Activated CD4-positive, alpha-beta memory T cell treated with anti-CD3 and anti-CD28 coated beads for 36 hours (primary cell): ENCODE measurements around the gene RAB39A. TPM values are rescaled to one million over a fixed set of nuclear protein-coding genes. Genes with fewer than 3 reads are reported as not detected.
A peak's percentile ranks its signal among the peaks of the same experiment; 100 is the strongest.

Experiments
- CTCF ChIA-PET: fragments of 350-600 bp; sonication (Branson Sonifier 250); formaldehyde crosslinking; loops from one replicate; lab custom pipeline; 2021; ENCODE audit warnings: antibody characterized with exemption, inconsistent platforms; lab: Charles Lee
- POLR2A ChIA-PET: fragments of 350-600 bp; sonication (Branson Sonifier 250); formaldehyde crosslinking; loops from one replicate; lab custom pipeline; 2021; ENCODE audit warnings: antibody characterized with exemption; lab: Charles Lee
- DNase-seq: peaks from one replicate; pipeline ENCODE4 v3.0.0-alpha.2; 2020
- H3K27ac Mint-ChIP-seq: one replicate; pipeline ENCODE4 v1.8.0; 2021; ENCODE audit warnings: mixed read lengths
- H3K27me3 Mint-ChIP-seq: one replicate; pipeline ENCODE4 v1.8.0; 2021; ENCODE audit warnings: mixed read lengths
- H3K36me3 Mint-ChIP-seq: one replicate; pipeline ENCODE4 v1.8.0; 2021; ENCODE audit warnings: mixed read lengths
- H3K4me1 Mint-ChIP-seq: one replicate; pipeline ENCODE4 v1.8.0; 2021; ENCODE audit warnings: low read depth, mixed read lengths
- H3K4me3 Mint-ChIP-seq: one replicate; pipeline ENCODE4 v1.8.0; 2021; ENCODE audit warnings: mild to moderate bottlenecking, mixed read lengths
- H3K9me3 Mint-ChIP-seq: one replicate; pipeline ENCODE4 v1.8.0; 2021; ENCODE audit warnings: mixed read lengths
- intact Hi-C: fragments of 100-400 bp; cut with micrococcal nuclease; formaldehyde crosslinking; loops from one replicate; pipeline ENCODE4 v1.15.1; 2023
- total RNA-seq, 2 experiments: library from RNA; stranded (reverse); gene quantifications; one replicate each; pipeline ENCODE4 v1.2.3, GENCODE V29; 2021

RAB39A gene
- total RNA-seq, 2 experiments from 2014 or later = 0.29 to 0.71 TPM

DNA sequence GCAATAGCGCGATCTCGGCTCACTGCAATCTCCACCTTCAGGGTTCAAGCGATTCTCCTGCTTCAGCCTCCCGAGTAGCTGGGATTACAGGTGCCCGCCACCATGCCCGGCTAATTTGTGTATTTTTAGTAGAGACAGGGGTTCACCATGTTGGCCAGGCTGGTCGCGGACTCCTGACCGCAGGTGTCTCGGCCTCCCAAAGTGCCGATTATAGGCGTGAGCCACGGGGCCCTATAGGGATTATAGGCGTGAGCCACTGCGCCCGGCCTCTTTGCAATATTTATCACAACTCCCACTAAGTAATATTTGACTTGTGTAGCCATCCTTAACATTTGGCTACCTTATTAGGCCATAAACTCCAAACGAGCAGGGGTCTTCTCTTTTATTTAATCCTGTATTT is 79.6 kb downstream of the RAB39A start:
- Mint-ChIP-seq H3K4me3 (no peak overlapping the region), H3K36me3 (peaks cover 5% of the 10 kb centered on the region), H3K9me3 (no peaks in the 10 kb centered on the region), H3K27ac (no peak overlapping the region), H3K4me1 (peaks cover 17% of the 10 kb centered on the region), H3K27me3 (no peaks in the 10 kb centered on the region)
- no peak for DNase-seq
- intact Hi-C loops = loop anchor here (1.0 to 10.0 kb wide), 7 partner anchors 113 to 656 kb away; partner anchors contain the start of genes ACAT1, ATM, CWF19L2 and NPAT
- ChIA-PET POLR2A (no interaction called here), CTCF (interaction anchor here (0.8 to 2.3 kb wide), 5 partner anchors 32 to 658 kb away, joined by 3 to 15 read pairs (median 5); partner anchors contain the start of gene DDX10)

DNA sequence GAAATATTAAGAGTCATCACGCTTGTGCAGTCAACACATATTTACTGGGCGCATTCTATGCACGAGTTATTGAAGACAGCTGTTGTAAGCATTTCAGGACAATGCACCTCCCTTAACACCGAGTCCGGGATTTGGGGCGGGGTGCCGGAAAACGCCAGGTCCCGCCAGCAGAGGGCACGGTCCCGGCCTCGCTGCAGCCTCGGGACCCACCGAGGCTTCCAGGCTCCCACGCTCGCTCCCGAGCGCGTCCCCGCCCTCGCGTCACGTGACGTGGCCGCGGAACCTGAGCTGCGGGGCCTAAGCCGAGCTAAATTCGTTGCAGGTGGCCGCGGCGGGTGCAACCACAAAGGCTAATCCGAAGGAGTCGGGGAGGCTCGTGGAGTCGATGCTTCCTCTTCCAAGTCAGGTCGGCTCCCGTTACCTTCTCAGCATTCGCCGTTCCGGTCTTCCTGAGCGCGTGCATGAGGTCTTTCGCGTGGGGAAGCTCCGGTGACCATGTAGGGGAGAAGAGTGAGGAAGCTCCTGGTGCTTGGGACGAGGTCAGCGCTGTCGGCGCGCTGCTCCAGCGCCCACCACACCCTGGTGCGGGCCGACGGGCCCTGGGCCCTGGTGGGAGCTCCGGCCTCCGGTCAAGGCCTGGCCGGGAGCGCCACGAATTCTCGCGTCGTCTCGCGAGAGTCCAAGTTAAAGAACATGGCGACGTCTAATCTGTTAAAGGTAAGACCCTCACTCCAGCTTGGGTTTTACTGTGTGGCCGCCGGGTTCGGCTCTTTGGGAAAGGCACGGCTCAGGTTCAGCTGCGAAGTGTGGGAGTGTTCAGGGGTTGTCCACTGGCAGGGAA is 80.6 kb downstream of the RAB39A start, which contains the start of gene CUL5:
TSS of gene CUL5 (plus strand) at position 243 of the 841 bp plus-strand sequence. CDS start at position 694, 451 bp downstream.
- no peaks in the 10 kb centered on the region for H3K9me3 Mint-ChIP-seq
- CTCF ChIA-PET = interaction anchor here (0.6 to 3.5 kb wide), 33 partner anchors 9 to 657 kb away, joined by 3 to 33 read pairs (median 4); partner anchors contain the start of genes ATM, DDX10 and NPAT
- peaks cover 5% of the 10 kb centered on the region for H3K36me3 Mint-ChIP-seq
- H3K4me1 Mint-ChIP-seq = peaks cover 17% of the 10 kb centered on the region
- intact Hi-C loops = loop anchor here (1.0 to 10.0 kb wide), 9 partner anchors 81 to 655 kb away; partner anchors contain the start of genes ACAT1, ATM, C11orf65 and CWF19L2
- POLR2A ChIA-PET = interaction anchor here (0.6 to 1.5 kb wide), 5 partner anchors 10 to 660 kb away, joined by 3 to 4 read pairs (median 3); partner anchors contain the start of gene NPAT
- H3K4me3 Mint-ChIP-seq = peak within 1 kb of the TSS; percentile 93
- H3K27ac Mint-ChIP-seq = peak within 1 kb of the TSS; percentile 93
- DNase-seq = peak; percentile 94
- no peaks in the 10 kb centered on the region for H3K27me3 Mint-ChIP-seq

- intact Hi-C loops = loop anchor here (1.0 to 10.0 kb wide), 11 partner anchors 15 to 638 kb away; partner anchors contain the start of genes ACAT1, ATM, C11orf65 and CWF19L2
- Mint-ChIP-seq H3K27ac (peak overlapping the region; percentile 93), H3K4me3 (peak overlapping the region; percentile 93), H3K9me3 (no peaks in the 10 kb centered on the region), H3K4me1 (peaks cover 19% of the 10 kb centered on the region), H3K36me3 (peaks cover 5% of the 10 kb centered on the region), H3K27me3 (no peaks in the 10 kb centered on the region)
- ChIA-PET POLR2A (interaction anchor here (1.1 to 1.5 kb wide), 2 partner anchors 109 to 212 kb away, joined by 3 to 4 read pairs; partner anchors contain the start of gene NPAT), CTCF (interaction anchor here (0.8 to 3.5 kb wide), 20 partner anchors 8 to 656 kb away, joined by 3 to 33 read pairs (median 5); partner anchors contain the start of gene DDX10)
- peak; percentile 27 for DNase-seq
These were observed 81.5 kb downstream of the RAB39A start for GRCh38 chr11:108009497-108010370.

DNA sequence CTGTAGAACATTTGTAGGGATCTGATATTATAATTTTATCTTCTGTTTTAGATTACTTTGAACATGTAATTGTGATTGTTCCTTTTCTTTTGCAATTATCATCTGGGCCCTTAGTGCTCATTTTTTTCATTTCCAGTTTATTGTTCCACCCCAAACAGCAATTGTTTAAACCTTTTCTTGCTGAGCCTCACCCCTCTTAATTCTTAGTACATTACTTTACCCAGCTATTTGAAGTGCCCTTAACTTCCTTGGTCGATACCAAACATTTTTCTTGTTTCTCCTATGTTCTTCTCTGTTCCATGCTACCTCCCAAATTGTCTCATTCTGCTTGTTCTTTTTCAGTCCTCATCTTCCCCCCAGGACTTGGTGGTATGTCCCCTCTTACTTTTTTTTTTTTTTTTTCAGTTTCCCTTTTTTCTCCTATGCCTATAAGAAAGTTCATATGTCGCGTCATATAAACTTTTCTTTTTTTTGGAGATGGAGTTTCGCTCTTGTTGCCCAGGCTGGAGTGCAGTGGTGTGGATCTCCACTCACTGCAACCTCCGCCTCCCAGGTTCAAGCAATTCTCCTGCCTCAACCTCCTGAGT is 84.0 kb downstream of the RAB39A start:
- intact Hi-C loops = loop anchor here (5.0 kb wide), 1 partner anchor 185 kb away; no protein-coding TSS in a partner anchor
- CTCF ChIA-PET = interaction anchor here (0.6 to 2.6 kb wide), 2 partner anchors 13 to 330 kb away, joined by 3 to 10 read pairs; no protein-coding TSS in a partner anchor

More for the DNA sequence above, 84.0 kb downstream of the RAB39A start:
- DNase-seq = no peak
- POLR2A ChIA-PET = no interaction called here
- H3K27ac Mint-ChIP-seq = no peak overlapping the region
- no peaks in the 10 kb centered on the region for H3K9me3 Mint-ChIP-seq
- no peaks in the 10 kb centered on the region for H3K27me3 Mint-ChIP-seq
- no peak overlapping the region for H3K4me3 Mint-ChIP-seq
- peaks cover 8% of the 10 kb centered on the region for H3K36me3 Mint-ChIP-seq
- H3K4me1 Mint-ChIP-seq = peaks cover 36% of the 10 kb centered on the region

Other genes with a start within 250 kb of the RAB39A start
- gene SLN, start 216.4 kb upstream of the RAB39A start, total RNA-seq = not detected
- 10 to 100 TPM; 22.8 to 24.5 TPM for gene SLC35F2, start 69.7 kb upstream of the RAB39A start, total RNA-seq
- 10 to 100 TPM; 27.7 to 30.7 TPM for gene CUL5, start 80.5 kb downstream of the RAB39A start, total RNA-seq
- 10 to 100 TPM; 58.3 to 64.9 TPM for gene ACAT1, start 193.1 kb downstream of the RAB39A start, total RNA-seq